ENCODE data around the gene TAF9. TPM values are rescaled to one million over a fixed set of nuclear protein-coding genes. Genes with fewer than 3 reads are reported as not detected.
A peak's percentile ranks its signal among the peaks of the same experiment; 100 is the strongest.
"Not testable (repeated sequence)": the region's sequence is repeated elsewhere in the genome, so short reads cannot be mapped to it uniquely, and the experiment has no call there.

The TAF9 gene
- total and polyA plus RNA-seq, 7 donors: 38.8 to 92.9 (median 53.3) TPM

DNA sequence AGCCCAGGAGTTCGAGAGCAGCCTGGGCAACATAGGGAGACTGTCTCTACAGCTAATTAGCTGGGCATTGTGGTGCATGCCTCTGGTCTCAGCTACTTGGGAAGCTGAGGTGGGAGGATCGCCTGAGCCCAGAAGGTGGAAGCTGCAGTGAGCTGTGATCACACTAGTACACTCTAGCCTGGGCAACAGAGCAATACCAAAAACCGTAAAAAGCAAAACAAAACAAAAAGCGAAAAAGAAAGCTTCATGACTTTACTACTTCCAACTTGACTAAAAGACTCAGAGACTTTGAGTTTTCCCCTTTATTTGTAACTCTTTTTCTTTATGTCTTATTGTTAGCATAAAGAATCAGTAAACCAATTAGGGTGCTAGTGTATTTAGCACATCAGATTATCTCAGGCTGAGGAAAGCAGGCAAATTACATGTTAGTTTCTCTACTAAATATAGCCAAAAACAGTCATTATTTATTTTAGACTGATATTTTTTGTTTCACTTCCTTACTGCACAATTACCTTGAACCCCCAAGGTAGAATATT, 5.7 kb upstream of the TAF9 start:
- TF ChIP-seq, protein P1, sequence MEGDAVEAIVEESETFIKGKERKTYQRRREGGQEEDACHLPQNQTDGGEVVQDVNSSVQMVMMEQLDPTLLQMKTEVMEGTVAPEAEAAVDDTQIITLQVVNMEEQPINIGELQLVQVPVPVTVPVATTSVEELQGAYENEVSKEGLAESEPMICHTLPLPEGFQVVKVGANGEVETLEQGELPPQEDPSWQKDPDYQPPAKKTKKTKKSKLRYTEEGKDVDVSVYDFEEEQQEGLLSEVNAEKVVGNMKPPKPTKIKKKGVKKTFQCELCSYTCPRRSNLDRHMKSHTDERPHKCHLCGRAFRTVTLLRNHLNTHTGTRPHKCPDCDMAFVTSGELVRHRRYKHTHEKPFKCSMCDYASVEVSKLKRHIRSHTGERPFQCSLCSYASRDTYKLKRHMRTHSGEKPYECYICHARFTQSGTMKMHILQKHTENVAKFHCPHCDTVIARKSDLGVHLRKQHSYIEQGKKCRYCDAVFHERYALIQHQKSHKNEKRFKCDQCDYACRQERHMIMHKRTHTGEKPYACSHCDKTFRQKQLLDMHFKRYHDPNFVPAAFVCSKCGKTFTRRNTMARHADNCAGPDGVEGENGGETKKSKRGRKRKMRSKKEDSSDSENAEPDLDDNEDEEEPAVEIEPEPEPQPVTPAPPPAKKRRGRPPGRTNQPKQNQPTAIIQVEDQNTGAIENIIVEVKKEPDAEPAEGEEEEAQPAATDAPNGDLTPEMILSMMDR (IDR thresholded peaks at IDR 0.05): no peak
- DNase-seq (no peak), ATAC-seq (no peak)
- Histone ChIP-seq H3K9me3 (no peaks in the 10 kb centered on the region), H3K4me3 (no peak overlapping the region), H3K27me3 (ENCODE audit: insufficient read depth in 3 of 3, low read length in 2 of 3) (no peaks in the 10 kb centered on the region), H3K4me1 (peaks cover 13% of the 10 kb centered on the region), H3K27ac (no peak overlapping the region), H3K36me3 (ENCODE audit: insufficient read depth in 1 of 2, low read depth in 1 of 2) (peaks cover 0 to 59% of the 10 kb centered on the region in 2 donors)
- 95 to 96% (median 95%) methylated on average over 4 of the region's 4 CpGs for WGBS, 3 donors
- intact Hi-C loops (cut with DNase I): no loop called here

DNA sequence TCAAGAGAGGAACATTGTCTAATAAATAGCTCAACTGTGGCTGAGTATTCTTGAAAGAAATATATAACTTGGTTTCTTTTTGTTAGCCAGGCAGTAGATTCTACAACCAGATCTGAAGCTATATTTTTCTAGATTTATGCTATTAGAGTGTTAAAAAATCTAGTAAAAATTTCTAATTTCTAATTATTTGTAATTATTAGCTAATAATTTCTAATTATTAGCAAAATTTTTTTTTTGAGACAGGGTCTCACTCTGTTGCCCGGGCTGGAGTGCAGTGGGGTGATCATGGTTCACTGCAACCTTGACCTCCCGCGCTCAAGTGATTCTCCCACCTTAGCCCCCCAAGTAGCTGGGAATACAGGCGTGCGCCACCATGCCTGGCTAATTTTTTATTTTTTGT, 3.1 kb upstream of the TAF9 start:
- H3K9me3 ChIP-seq: no peaks in the 10 kb centered on the region
- peaks cover 21% of the 10 kb centered on the region for H3K4me1 ChIP-seq
- 93 to 97% (median 97%) methylated on average over 5 of the region's 5 CpGs for WGBS, 3 donors
- TF ChIP-seq, protein P1 (IDR thresholded peaks at IDR 0.05): no peak
- peaks cover 0 to 34% of the 10 kb centered on the region in 2 donors for H3K36me3 ChIP-seq (ENCODE audit: insufficient read depth in 1 of 2, low read depth in 1 of 2)
- no peak overlapping the region for H3K4me3 ChIP-seq
- H3K27me3 ChIP-seq (ENCODE audit: insufficient read depth in 3 of 3, low read length in 2 of 3): no peaks in the 10 kb centered on the region
- DNase-seq (no peak), ATAC-seq (no peak)
- intact Hi-C loops (cut with DNase I): no loop called here
- no peak overlapping the region for H3K27ac ChIP-seq

DNA sequence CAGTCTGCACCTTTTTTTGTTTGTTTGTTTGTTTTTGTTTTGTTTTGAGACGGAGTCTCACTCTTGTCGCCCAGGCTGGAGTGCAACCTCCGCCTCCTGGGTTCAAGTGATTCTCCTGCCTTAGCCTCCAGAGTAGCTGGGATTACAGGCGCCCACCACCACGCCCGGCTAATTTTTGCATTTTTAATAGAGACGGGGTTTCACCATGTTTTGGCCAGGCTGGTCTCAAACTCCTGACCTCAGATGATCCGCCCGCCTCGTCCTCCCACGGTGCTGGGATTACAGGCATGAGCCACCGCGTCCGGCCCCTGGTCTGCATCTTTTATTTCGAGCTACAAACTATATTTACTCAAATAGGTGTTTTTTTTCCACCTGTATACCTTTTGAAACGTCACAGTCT, 1.0 kb upstream of the TAF9 start:
- Histone ChIP-seq H3K4me3 (peak overlapping the region; percentile 88), H3K4me1 (peaks cover 21% of the 10 kb centered on the region), H3K27ac (peak overlapping the region; percentile 99), H3K36me3 (ENCODE audit: insufficient read depth in 1 of 2, low read depth in 1 of 2) (peaks cover 3 to 36% of the 10 kb centered on the region in 2 donors)
- DNase-seq; H3K9me3 ChIP-seq; H3K27me3 ChIP-seq (ENCODE audit: insufficient read depth in 3 of 3, low read length in 2 of 3); intact Hi-C loops (cut with DNase I); ATAC-seq: not testable (repeated sequence)
- 2% methylated on average over 14 to 16 of the region's 16 CpGs for WGBS, 3 donors

DNA sequence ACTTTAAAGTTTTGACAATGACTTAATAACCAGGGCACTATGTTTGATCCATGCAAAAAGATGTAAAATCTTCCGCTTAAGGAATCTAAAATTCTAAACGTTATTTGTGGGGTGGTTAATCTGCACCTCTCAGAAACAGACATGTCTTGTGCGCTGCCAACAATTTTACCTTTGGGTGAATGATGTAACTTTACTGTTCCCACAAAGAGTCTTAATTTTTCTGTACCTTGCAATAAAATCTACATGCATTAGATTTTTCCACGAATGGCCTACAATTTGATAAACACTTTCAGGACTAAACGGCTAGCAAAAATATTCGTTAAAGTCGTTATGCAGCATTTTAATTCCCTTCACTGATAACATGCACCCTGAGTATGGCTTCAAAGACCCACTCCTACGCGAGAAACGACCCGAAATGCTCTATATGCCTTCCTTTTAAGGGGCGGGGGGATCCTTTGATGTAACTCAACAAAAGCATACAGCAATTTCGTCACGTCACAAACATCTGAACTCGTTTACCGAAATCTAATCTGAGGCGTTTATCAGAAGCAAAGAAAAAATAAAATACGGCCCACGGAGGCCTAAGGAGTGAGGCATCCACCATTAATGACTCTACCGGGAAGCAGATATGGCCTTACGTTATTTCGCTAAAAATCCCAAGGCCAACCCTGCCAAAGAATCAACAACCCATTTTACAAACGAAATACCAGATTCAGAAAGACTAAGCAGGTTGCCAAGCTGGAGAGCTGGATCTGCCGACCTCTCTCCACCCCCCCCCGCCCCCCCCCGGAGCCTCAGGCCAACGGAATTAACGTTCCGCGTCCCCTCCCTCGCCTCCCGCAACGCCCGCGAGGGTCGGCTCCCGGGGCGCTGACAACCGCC, 621 bp downstream of the TAF9 start:
- Histone ChIP-seq H3K4me3 (peak overlapping the region; percentile 88), H3K27me3 (ENCODE audit: insufficient read depth in 3 of 3, low read length in 2 of 3) (no peaks in the 10 kb centered on the region), H3K9me3 (no peaks in the 10 kb centered on the region), H3K27ac (peak overlapping the region; percentile 99), H3K36me3 (ENCODE audit: insufficient read depth in 1 of 2, low read depth in 1 of 2) (peaks cover 5 to 34% of the 10 kb centered on the region in 2 donors), H3K4me1 (peaks cover 32% of the 10 kb centered on the region)
- WGBS, 3 donors: 2 to 3% (median 3%) methylated on average over 29 to 39 of the region's 39 CpGs
- TF ChIP-seq, protein P1 (IDR thresholded peaks at IDR 0.05): no peak
- DNase-seq (no peak), ATAC-seq (peak; percentile 66 to 77 (median 68))
- intact Hi-C loops (cut with DNase I): no loop called here

DNA sequence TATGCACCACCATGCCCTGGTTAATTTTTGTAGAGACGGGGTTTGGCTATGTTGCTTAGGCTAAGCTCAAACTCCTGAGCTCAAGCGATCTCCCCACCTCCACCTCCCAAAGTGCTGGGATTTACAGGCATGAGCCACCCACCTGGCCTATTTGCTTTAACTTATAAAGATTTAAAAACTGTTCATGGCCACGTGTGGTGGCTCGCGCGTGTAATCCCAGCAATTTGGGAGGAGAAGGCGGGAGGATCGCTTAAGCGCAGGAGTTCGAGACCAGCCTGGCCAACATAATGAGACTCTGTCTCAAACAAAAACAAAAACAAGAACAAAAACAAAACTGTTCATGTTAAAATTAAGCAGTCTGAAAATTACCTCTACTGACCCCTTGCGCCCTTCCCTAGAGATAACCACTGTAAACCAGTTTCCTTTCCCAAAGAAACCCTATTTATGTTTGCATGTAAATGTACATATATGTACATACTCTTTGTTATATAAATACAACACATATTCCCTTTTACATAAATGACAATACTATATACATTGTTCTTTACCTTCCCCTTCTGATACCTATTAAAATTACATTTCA, 1.5 kb downstream of the TAF9 start:
- peak overlapping the region; percentile 88 for H3K4me3 ChIP-seq
- ATAC-seq (no peak), DNase-seq (no peak)
- peaks cover 33% of the 10 kb centered on the region for H3K4me1 ChIP-seq
- no peaks in the 10 kb centered on the region for H3K27me3 ChIP-seq (ENCODE audit: insufficient read depth in 3 of 3, low read length in 2 of 3)
- no peaks in the 10 kb centered on the region for H3K9me3 ChIP-seq
- peaks cover 5 to 43% of the 10 kb centered on the region in 2 donors for H3K36me3 ChIP-seq (ENCODE audit: insufficient read depth in 1 of 2, low read depth in 1 of 2)
- TF ChIP-seq, protein P1 (IDR thresholded peaks at IDR 0.05): no peak
- intact Hi-C loops (cut with DNase I): no loop called here
- H3K27ac ChIP-seq: peak overlapping the region; percentile 99
- WGBS, 3 donors: 89 to 97% (median 93%) methylated on average over 11 of the region's 11 CpGs

All from psoas muscle (tissue), 8 donors.